Lung (tissue), 12 donors: ENCODE results near the gene KNG1. TPM values are rescaled to one million over a fixed set of nuclear protein-coding genes. Genes with fewer than 3 reads are reported as not detected.

Source experiments
- ATAC-seq: fragments of 200-7000 bp; cut with Tn5 transposase; one replicate; pipeline ENCODE4 v1.9.1; 2020; ENCODE audit warnings: moderate number of reproducible peaks; ENCODE audit not compliant: insufficient read depth, low FRiP score
- DNase-seq, 3 donors: peaks; one replicate each; pipeline ENCODE4 v3.0.0-alpha.2; 2013 to 2017
- H3K27ac ChIP-seq, 2 donors: one replicate each; pipeline ENCODE4 v1.5.1; 2013; ENCODE audit warnings: mild to moderate bottlenecking in 2 of 2, moderate library complexity in 2 of 2, control low read depth in 1 of 2, inconsistent platforms in 1 of 2, low read depth in 1 of 2, low read length in 1 of 2
- H3K27me3 ChIP-seq, 3 donors: one replicate each; pipeline ENCODE4 v1.5.1; 2013; ENCODE audit warnings: low read length in 2 of 3; ENCODE audit not compliant: control insufficient read depth in 3 of 3, insufficient read depth in 3 of 3
- H3K36me3 ChIP-seq, 4 donors: one replicate each; pipeline ENCODE4 v1.5.1; 2013; ENCODE audit warnings: low read length in 4 of 4, mild to moderate bottlenecking in 1 of 4, moderate library complexity in 1 of 4; ENCODE audit not compliant: control insufficient read depth in 4 of 4, insufficient read depth in 4 of 4
- H3K4me1 ChIP-seq, 5 donors: one replicate each; pipeline ENCODE4 v1.5.1; 2013; ENCODE audit warnings: low read length in 5 of 5, mild to moderate bottlenecking in 2 of 5, moderate library complexity in 1 of 5; ENCODE audit not compliant: control insufficient read depth in 5 of 5, insufficient read depth in 5 of 5
- H3K4me3 ChIP-seq: one replicate; pipeline ENCODE4 v1.5.1; 2013; ENCODE audit warnings: mild to moderate bottlenecking, control low read depth, moderate library complexity
- H3K9ac ChIP-seq, 2 donors: one replicate each; pipeline ENCODE4 v1.5.1; 2013; ENCODE audit warnings: low read length in 2 of 2, control low read depth in 1 of 2; ENCODE audit not compliant: insufficient read depth in 1 of 2
- H3K9me3 ChIP-seq, 4 donors: one replicate each; pipeline ENCODE4 v1.5.1; 2013; ENCODE audit warnings: low read length in 3 of 4, mild to moderate bottlenecking in 1 of 4, moderate library complexity in 1 of 4; ENCODE audit not compliant: control insufficient read depth in 4 of 4, insufficient read depth in 3 of 4
- WGBS, 2 donors: extraction: QIAGEN DNeasy Blood & Tissue Kit; methylation state at CpG; one replicate each; pipeline ENCODE4 v1.1.7; 2013; 5-methylcytosine and 5-hydroxymethylcytosine counted together
- polyA plus RNA-seq, 2 donors: library from polyadenylated mRNA; stranded (reverse); fragments of 200-250 nt; gene quantifications; one replicate each; pipeline ENCODE4 v1.2.1, GENCODE V29; 2013
- total RNA-seq, 2 donors: library from RNA; depleted of rRNA in 1 of 2; stranded (reverse); fragments of >200 nt in 1 of 2; gene quantifications; one replicate each; pipeline ENCODE4 v1.2.1, GENCODE V29; 2014 to 2021
- TF ChIP-seq, protein P1 (sequence below): IDR thresholded peaks from 2 replicates; pipeline ENCODE4 v1.5.1; 2012; ENCODE audit warnings: mild to moderate bottlenecking; ENCODE audit errors: control extremely low read depth, extremely low read depth
- donor health status: control.
- donor health status: control.
- donor health status: Bipolar disorder and iron deficiency.
- donor health status: healthy.
- donor health status: DM: yes; HTN: yes; CAD: no.

Gene KNG1
- total and polyA plus RNA-seq, 4 donors = 0.07 to 0.23 (median 0.13) TPM

DNA sequence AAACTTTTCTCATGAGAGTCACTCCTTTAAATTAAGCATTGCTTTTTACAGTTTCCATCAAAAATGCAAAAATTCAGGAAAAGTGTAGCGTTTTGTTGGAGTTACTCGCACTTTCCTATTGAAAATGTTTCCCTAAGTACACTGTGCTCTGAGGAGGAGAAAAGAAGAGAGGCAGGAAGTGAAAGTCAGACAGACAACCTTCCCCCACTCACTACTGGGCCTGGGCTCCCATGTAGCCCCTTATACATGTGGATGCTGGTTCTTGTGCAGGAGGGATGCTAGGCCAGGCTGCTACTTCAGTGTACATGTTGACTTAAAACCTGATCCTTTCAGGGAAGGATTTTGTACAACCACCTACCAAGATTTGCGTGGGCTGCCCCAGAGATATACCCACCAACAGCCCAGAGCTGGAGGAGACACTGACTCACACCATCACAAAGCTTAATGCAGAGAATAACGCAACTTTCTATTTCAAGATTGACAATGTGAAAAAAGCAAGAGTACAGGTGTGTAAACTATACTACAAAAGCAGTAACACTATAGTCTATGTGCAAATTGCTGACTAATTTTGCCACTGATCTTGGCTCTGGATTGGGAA, 15.1 kb downstream of the KNG1 start:
- DNase-seq (no peak), ATAC-seq (no peak)
- Histone ChIP-seq H3K4me3 (no peak overlapping the region), H3K4me1 (no peaks in the 10 kb centered on the region), H3K27me3 (no peaks in the 10 kb centered on the region), H3K36me3 (no peaks in the 10 kb centered on the region), H3K9ac (no peak overlapping the region), H3K9me3 (no peaks in the 10 kb centered on the region), H3K27ac (no peak overlapping the region)
- 91 to 96% methylated on average over 4 of the region's 4 CpGs for WGBS, 2 donors
- TF ChIP-seq, protein P1, sequence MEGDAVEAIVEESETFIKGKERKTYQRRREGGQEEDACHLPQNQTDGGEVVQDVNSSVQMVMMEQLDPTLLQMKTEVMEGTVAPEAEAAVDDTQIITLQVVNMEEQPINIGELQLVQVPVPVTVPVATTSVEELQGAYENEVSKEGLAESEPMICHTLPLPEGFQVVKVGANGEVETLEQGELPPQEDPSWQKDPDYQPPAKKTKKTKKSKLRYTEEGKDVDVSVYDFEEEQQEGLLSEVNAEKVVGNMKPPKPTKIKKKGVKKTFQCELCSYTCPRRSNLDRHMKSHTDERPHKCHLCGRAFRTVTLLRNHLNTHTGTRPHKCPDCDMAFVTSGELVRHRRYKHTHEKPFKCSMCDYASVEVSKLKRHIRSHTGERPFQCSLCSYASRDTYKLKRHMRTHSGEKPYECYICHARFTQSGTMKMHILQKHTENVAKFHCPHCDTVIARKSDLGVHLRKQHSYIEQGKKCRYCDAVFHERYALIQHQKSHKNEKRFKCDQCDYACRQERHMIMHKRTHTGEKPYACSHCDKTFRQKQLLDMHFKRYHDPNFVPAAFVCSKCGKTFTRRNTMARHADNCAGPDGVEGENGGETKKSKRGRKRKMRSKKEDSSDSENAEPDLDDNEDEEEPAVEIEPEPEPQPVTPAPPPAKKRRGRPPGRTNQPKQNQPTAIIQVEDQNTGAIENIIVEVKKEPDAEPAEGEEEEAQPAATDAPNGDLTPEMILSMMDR = no peak

DNA sequence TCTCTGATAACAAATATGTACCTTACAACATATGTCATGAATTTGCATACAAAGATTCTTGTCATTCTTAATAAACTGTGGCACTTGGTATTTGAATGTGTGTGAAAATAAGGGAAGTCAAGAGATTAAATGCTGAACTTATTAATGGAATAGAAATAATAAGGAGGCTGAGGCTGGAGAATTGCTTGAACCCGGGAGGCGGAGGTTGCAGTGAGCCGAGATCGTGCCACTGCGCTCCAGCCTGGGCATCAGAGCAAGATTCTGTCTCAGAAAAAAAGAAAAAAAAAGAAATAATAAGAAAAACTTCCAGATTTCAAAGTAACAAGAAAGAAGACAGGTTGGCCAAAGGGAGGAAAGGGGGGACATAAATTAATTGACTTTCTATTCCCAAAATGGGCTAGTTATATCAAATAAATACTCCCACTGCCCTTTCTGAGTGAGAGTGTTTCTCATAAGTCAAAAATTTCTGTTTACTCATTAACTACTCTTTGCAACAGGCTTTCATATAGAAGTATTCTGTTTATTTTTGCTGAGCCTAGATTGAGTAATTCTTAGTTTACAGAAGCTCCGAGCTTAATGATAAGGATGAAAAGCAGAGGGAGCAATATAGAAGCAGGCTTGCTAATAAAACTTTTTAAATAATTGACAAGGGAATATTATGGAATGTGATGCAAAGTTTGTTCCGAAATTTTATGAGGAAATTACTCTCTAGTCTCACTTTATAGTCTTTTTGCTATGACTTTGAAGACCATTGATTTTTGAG, 25.6 kb downstream of the KNG1 start:
- TF ChIP-seq, protein P1 = no peak
- no peaks in the 10 kb centered on the region for H3K36me3 ChIP-seq
- H3K4me1 ChIP-seq = peaks cover 0 to 3% (median 0%) of the 10 kb centered on the region in 5 donors
- no peaks in the 10 kb centered on the region for H3K27me3 ChIP-seq
- no peaks in the 10 kb centered on the region for H3K9me3 ChIP-seq
- no peak overlapping the region for H3K27ac ChIP-seq
- WGBS, 2 donors = 83% methylated on average over 7 of the region's 7 CpGs
- no peak overlapping the region for H3K9ac ChIP-seq
- DNase-seq (peak in 1 of 3 donors; percentile 25), ATAC-seq (no peak)
- no peak overlapping the region for H3K4me3 ChIP-seq

DNA sequence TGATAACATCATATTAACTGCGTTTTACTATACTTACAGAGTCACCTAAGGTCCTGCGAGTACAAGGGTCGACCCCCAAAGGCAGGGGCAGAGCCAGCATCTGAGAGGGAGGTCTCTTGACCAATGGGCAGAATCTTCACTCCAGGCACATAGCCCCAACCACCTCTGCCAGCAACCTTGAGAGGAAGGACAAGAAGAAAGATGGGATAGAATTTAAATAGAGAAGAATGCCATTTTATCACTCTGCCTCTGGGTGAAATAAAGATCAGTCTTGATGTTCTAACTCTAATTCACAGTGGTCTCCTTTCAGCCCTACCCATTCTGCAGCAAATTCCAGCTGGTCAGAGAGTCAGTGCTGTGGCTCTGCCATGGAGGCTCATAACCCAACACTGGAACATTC, 26.5 kb downstream of the KNG1 start:
- Histone ChIP-seq H3K9ac (no peak overlapping the region), H3K27ac (no peak overlapping the region), H3K36me3 (no peaks in the 10 kb centered on the region), H3K27me3 (no peaks in the 10 kb centered on the region), H3K4me3 (no peak overlapping the region), H3K4me1 (peaks cover 0 to 3% (median 0%) of the 10 kb centered on the region in 5 donors), H3K9me3 (no peaks in the 10 kb centered on the region)
- TF ChIP-seq, protein P1 = no peak
- DNase-seq (no peak), ATAC-seq (no peak)
- WGBS, 2 donors = 78 to 80% methylated on average over 3 of the region's 3 CpGs
